HS-5 (cell line): ENCODE results near the gene AGFG2.
"Not testable (repeated sequence)": the region's sequence is repeated elsewhere in the genome, so short reads cannot be mapped to it uniquely, and the experiment has no call there.

Source experiments
- DNase-seq: peaks from one replicate; pipeline ENCODE4 v3.0.0-alpha.2; 2012; ENCODE audit warnings: low read depth

Gene AGFG2

DNA sequence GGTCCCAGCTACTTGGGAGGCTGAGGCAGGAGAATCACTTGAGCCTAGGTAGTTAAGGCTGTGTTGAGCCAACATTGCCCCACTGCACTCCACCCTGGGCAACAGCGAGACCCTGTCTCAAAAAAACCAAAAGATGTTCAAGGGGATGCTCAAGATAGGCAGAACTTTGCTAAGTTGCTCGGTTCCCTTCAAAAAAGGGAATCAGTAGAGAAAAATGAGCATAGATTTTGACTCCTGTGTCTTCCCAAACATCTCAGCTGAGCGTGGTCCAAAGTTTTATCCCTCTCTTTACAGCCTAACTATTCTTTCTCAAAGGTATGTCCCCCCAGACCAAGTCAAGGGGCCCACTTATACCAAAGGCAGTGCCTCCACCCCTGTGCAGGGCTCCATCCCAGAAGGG lies 14.0 kb downstream of the AGFG2 start:
- no peak for DNase-seq

DNA sequence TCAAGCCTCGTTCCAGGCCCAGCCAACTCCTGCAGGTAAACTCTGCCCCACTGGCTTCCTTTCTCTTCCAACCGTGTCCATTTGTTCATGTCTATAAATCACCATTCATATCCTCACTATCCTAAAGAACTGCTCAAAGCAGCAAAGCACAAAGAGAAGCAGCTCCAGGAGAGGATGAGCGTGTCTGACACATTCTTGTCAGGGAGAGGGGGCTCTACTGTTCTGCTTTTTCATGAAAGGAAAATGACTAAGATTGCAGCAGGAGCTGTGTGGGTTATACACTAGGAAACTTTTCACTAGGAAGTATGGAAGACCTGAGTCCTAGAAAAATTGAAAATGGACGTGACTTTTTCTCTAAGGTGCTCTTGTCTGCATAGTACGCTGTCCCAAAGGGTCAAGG lies 16.7 kb downstream of the AGFG2 start:
- DNase-seq: no peak

DNA sequence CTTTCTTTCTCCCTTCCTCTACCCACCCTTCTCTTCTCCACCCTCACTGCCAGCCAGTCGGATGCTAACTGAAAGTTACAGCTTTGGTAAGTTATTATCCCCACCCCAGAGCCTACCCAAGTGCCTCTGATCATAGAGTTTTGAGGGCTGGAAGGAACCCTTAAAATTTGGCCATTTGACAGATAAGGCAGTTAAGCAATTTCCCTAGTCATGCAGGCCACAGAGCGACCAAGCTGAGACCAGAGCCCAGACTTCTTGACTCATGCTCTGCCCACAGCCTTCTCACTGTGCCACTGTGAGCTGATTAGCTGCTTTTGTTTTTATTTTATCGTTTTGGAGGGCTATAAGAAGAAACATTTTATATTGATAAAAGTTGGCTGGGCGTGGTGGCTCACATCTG lies 17.5 kb downstream of the AGFG2 start:
- no peak for DNase-seq

DNA sequence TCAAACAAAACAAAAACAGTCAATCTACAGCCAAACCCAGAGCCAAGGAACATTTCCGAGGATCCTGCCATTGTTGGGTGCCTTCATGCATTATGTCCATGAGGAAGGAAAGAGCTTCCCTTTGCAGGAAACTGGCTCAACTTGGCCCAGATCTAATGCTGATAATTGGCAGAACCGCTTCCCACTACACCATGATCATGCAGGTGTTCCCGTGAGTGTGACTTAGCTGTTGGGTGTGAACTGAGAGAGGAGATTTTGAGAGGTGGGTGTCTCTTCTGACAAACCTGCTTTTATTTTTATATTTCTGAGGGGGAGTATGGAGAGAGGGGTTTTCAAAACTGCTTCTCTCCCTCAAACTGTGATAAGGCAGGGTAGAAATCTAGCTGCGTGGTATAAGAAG lies 20.1 kb downstream of the AGFG2 start:
- DNase-seq: no peak

DNA sequence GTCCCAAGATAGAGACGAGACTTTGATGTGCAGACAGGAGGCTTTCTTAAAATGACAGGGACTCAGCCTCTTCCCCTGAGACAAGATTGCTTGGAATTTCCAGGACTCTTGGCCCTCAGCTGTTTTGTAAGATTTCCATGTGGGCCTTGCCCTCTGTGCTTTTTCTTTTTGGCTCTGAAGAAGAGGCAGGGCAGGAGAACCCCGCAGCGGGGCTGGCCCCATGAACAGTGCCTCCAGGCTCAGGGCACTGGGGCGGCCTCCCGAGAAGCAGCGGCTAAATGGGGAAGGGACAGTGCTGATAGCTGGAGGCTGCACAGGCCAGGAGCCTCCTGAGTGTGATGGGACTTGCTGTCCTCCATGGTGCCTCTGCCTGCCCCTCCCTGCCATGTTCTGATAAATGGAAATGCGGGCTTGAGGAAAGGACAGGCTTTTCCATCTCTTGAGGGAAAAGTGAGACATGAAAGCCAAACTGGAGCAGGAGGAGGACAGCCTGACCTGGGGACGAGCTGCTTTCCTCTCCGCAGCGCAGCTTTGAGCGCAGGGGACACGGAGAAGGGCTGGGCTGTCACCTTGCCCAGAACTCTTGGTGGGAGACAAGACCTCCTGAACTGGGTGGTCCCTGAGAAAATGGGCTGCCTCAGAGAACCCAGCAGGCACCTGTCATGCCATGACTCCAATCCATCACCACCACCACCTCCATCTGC lies 22.6 kb downstream of the AGFG2 start:
- no peak for DNase-seq

DNA sequence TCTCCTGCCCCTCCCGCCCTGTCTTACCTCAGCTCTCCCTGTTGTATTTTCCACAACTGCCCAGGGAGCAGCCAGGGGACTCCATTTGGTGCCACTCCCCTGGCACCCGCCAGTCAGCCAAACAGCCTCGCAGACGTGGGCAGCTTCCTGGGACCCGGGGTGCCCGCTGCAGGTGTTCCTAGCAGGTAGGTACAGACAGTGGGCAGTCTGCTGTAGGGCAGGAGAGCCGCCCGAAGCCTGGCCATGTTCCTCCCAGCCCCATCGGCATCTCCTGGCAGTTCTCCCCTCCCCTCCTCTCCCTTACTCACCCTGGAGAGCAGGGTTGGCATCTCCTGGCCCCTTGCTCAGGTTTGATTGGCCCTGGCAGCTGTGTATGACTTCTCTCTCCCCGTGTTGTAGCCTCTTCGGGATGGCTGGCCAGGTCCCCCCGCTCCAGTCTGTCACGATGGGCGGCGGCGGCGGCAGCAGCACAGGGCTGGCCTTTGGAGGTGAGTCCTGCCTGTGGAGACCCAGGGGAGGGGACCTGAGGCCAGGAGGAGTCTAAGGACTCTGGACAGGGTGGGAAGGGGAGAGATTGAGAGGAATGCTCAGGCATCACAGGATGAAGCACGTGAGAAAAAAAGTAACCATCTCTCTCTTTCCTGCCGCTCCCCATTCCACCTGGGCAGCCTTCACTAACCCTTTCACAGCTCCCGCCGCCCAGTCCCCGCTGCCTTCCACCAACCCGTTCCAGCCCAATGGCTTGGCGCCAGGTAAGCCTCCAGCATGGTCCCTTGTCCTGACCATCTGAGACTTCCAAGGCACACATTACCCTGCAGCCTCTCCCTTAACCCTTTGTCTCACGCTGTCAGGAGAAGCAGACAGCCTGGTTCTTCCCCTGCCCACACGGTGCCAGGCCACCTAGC lies 23.4 kb downstream of the AGFG2 start:
- no peak for DNase-seq

DNA sequence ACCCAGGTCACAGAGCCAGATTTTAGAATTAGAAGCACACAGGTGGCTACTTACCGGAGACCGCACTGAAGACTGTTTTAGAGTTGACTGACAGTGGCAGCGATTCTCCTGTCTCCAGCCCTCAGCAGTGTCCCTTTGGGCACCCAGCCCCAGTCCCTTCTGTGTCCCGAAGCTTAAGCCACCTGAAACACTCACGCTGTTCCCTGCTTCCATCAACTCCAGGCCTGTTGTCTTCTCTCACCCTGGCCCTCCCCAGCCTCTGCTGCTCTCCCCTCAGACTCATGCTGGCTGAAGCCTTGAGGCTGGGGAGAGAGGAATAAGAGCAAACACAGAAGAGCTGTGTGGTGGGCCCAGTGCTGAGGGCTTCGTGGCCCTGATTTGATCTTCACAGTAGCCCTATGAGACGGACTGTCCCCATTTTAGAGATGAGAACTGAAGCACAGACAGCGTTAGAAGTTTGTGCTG lies 24.1 kb downstream of the AGFG2 start:
- no peak for DNase-seq

DNA sequence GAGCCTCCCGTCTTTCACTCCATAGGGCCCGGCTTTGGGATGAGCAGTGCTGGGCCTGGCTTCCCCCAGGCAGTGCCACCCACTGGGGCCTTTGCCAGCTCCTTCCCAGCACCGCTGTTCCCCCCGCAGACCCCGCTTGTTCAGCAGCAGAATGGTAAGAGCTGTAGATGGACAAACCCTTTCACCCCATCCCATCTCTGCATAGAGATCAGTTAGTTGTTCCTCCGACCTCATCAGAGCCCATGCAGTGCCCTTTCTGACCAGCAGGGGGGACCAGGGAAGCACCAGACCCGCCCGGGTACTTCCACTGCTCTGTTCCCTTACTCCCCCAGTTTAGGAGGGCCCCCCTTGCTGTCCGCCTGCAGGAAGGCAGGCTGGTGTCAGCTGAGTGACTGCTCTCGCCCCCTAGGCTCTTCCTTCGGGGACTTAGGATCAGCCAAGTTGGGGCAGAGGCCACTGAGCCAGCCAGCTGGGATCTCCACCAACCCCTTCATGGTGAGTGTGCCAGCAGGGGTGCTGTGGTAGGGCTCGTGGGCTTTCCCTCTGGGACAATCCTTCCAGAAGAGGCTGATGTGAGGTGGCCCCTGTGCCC lies 24.9 kb downstream of the AGFG2 start:
- DNase-seq: no peak

DNA sequence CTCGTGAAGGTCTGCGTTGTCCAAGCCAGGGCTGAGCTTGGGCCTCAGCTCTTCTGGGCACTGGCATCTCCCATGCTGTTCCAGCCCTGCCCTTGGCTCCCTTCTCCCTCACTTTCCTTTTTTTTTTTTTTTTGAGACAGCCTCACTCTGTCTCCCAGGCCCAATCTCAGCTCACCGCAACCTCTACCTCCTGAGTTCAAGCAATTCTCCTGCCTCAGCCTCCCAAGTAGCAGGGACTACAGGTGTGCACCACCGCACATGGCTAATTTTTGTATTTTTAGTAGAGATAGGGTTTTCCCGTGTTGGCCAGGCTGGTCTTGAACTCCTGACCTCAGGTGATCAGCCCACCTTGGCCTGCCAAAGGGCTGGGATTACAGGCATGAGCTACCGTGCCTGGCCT lies 25.4 kb downstream of the AGFG2 start:
- DNase-seq: not testable (repeated sequence)

DNA sequence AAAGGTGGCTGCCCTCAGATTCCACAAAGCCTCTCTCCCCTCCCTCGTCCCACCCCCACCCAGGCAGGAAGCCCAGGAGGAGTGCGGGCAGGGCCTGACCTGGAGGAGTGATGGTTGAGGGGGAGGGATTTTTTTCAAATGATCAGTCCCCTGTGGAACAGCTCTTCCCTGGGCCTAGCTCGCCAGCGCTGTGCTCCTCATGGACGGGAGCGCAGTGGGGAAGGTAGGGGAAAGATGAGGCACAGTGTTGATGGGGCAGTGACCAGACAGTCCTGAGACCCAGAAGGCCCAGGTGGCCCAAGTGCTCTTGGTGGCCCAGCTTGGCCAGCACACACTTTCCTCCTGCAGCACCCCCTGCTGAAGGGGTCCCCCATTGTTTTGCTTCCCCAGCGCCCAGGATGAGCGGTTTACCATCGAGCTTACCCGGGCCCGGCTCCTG lies 26.1 kb downstream of the AGFG2 start:
- DNase-seq: no peak

DNA sequence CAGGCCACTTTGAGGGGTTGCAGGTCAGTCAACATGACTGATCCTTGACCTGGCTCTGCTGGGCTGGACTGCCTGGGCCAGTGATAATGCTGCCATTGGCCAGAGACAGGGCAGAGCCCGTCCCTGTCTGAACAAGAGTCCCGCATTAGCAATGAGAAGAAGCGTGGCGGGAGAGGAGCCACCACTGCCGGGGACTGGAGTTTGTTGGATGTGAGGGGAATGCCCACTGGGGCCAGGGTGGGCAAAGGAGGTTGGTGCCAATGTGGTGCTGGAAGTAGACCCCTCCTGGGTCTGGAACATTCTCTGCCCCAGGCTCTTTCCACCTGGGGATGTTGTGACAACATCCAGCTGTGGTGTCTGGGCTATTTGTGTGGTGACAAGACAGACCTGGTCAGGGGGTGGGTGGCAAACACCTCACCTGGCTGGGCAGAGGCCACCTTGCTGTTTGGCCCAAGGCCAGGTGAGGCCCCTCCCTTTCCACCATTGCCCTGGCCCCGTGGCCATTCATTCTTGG lies 27.1 kb downstream of the AGFG2 start:
- DNase-seq: no peak

DNA sequence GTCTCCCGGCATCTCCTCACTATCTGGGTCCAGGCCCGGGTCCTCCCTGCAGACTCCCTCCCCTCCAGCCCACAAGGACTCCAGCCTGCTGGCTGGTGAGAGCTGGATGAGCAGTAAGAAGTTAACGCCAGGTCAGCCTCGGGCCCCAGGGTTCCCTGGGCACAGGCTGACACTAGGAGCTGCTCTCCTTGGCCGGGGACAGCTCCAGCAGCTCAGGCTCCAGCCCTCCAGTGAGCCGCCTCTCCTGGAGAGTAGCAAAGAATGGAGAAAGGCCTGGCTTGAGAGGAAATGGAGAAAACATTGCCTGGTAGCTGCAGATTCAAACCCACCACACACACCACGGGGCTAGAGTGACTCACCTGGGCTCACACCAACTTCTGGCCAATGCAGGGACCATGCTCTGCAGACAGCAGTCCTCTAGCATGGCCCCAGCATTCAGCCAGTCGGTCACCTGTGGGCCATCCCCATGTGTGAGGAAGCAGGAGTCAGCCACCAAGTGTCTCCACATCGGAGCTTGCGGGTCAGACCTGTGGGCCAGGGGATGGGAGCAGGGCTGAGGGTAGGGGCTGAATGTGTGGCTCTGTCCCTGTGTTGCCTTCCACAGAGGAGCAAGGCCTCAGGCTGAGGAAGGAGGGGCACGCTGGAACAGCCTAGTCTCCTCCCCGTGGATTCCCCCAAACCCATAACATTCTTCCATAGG lies 28.2 kb downstream of the AGFG2 start:
- DNase-seq: no peak

DNA sequence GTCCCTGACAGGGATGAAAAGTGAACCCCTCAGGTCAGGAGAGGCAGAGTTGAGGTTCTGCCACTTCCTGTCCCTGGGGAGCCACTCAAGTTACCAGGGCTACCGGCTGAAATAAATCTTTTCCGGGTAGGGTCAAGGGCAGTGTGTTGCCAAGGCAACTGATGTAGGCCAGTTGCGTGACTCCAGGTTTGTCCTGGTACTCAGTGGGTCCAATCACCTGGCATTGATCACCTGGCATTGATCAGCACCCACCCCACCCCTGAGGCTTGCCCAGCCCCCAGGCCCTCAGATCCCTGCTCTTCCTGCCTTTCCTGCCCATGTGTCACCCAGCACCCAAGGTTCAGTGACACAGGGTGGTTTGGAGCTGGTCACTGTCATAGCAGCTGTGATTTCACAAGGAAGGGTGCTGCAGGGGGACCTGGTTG lies 28.8 kb downstream of the AGFG2 start:
- no peak for DNase-seq

DNA sequence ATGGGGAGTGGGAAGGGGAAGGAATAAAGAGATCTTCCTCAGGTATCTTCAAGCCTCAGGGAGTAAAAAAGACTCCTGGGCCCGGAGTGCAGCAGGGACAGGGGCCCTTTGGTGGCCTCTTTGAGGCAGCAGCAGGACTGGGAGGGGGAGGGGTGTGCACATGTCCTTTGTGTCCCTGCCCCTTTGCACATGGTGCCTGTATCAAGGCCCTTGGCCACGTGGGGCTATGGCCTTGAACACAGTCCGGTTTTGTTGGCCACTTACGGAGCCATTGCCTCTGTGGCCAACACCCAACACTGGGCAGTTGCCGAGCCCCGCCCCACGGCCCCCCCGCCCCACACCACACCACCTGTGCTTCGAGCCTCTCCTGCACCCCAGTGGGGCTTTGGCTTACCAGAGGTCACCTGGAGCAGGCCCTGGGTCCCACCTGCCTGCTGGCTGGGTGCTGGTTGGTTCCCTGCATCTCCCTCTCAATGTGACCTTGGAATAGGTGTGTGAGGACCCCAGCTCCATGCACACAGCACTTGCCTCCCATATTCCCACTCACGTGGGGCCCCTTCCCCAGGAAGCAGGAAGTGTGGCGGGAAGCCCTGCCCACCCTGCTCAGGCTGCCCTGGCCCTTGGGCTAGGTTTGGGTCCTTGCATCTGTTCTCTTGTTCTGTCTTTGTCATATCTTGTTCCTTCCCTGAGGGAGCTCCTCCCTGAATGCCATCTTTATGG lies 29.3 kb downstream of the AGFG2 start:
- DNase-seq: no peak

DNA sequence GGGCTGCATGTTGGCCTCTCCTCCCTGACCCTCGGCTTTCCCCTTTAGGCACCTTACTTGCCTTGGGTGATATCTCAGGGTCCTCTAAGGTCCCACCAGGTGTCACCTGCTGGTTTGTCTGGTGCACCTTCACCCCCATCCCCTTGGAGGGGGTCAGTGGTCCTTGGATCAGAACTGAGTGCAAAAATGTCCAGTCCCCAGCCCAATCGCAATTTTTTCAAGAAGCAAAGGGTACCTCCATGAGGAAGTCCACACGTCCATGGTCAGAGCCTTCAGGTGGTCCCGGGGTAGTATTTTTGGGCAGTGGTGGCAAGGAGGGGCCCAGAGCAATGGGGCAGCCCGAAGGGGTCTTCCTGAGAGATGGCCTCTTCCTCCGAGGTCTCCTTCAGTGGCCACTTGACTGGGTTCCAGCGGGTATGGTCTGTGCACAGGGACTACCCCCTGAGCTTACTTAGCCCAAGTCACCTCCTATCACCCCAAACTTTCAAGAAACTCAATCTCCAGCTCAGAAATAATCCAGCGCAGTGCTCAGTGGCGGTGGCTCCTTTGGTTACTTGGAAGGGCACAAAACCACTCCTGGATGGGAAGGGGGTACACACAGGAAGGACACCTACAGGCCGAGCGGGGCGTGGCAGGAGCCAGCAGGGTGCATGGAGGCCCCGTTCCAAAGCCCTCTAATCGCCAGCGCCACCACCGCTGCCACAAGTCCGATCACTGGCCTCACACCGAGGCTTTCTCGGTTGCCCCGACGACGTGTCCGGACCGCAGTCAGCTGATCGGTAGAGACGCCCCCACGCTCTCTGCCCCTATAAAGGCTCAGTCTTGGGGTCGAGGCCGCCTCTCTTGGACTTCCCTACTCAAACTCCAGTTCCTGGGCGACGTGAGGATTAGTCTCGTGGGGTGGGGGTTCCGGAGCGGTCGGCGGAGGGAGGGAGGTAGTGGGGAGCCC lies 30.2 kb downstream of the AGFG2 start:
- no peak for DNase-seq

DNA sequence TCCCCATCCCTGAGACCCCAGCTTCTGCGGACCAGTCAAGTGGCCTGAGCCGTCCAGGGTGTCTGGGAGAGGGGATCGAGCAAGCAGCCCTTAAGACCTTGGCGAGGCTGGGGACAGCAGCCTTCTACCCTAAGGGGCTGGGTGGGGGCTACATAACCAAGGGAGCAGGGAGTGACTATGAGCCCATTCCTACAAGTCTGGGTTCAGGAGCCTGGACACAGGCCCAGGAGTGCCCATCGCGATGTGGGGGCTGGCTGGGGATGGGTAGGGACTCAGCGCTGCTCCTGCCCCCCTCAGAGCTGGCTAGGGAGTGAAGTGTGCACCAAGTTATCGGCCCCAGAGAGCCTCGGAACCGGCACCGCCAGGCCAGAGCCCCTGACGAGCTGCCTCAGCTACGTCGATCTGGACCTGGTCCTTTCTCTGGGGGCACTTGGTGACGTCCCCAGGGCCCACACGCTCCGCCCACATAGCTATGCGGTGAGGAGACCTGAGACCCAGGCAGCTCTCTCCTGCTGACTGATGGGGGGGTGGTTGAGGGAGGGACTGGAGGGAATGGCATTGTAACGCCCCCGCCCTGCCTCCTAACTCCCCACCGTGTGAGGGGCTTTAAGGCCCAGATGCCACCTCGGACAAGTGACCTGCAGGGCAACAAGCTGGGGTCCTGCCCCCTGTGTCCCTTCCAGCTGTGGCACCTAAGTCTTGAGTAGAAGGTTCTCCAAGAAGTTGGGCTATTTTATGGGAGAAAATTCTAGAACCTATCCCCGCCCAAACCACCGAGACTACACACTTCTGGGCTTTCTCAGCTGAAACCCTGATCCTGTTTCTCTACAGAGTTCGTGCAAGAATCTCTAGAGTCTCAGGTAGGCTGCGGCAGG lies 32.2 kb downstream of the AGFG2 start:
- DNase-seq: no peak

DNA sequence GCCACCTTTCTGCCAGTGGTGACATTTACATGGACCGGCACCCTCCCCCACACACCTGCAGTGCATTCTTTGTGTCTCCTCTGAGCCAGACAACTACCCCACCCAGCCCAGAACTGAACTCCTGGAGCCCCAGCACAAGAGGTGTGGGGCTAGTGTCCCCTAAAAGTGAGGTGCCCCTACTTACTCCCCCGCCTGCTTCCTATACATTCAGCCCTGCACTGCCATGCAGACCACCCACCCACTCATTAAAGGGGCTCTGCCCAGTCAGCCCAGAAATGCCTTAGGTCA lies 32.8 kb downstream of the AGFG2 start:
- DNase-seq: no peak

DNA sequence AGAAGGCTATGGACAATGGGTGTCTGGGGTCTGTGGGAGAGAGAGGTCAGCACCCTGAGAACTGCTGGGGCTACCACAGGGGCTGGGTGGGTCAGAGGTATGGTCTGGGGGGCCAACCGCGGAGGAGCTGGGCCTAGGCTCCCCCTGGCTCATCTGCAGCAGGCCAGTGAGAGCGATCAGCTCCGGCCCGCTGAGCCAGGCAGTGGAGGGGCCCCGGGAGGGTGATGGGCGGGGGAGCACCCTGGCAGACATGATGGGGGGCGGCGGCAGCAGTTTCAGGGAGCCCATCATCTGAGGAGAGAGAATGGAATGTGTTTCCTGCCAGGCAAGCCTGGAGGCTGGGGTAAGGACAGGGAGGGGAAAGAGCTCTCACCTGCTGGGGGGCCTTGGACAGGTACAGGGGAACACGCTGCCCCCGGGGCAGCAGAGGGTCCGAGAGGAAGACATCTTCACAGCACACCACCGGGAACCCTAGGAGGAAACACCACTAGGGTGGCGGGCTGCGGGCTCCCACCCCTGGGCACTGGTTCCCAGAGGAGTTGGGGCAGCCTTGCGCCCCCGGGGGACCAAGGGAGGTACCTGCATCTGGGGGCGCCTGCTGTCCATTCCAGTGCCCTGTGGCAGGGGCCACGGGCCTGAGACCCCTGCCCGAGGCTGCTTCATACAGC lies 33.4 kb downstream of the AGFG2 start:
- no peak for DNase-seq
